OCI-LY1 (cell line): ENCODE data around the gene TOP1.
"Not testable (repeated sequence)": the region's sequence is repeated elsewhere in the genome, so short reads cannot be mapped to it uniquely, and the experiment has no call there.

Experiments
- CTCF ChIP-seq: fragments of 200-600 bp; sonication (generic), shearing (Covaris generic); IDR thresholded peaks from 2 replicates; pipeline ENCODE4 v1.5.1; 2017; ENCODE audit warnings: mild to moderate bottlenecking, antibody characterized with exemption, low read length, moderate library complexity, mixed read lengths
- EZH2 ChIP-seq: fragments of 200-600 bp; sonication (generic), shearing (Covaris generic); IDR thresholded peaks from 2 replicates; pipeline ENCODE4 v1.8.0; 2017; ENCODE audit warnings: borderline replicate concordance, mixed run types, mild to moderate bottlenecking, antibody characterized with exemption, low read length, moderate library complexity, mixed read lengths

GRCh38 chr20:41118159-41118558 is 89.5 kb downstream of the TOP1 start:
- not testable (repeated sequence) for TF ChIP-seq CTCF, EZH2
